H1 (cell line): ENCODE measurements around the gene MACROH2A1. TPM values are rescaled to one million over a fixed set of nuclear protein-coding genes. Genes with fewer than 3 reads are reported as not detected.

Experiments
- CTCF ChIA-PET: fragments of 300-600 bp; sonication (Branson Sonifier 250); formaldehyde crosslinking; loops from one replicate; lab custom pipeline; 2021; ENCODE audit not compliant: partially characterized antibody; lab: Charles Lee
- POLR2A ChIA-PET: fragments of 300-600 bp; sonication (Branson Sonifier 250); formaldehyde crosslinking; loops from one replicate; lab custom pipeline; 2021; ENCODE audit warnings: inconsistent platforms; ENCODE audit not compliant: partially characterized antibody; lab: Charles Lee
- DNase-seq, 2 experiments: peaks; one replicate each; pipeline versions ENCODE4 v3.0.0 to v3.0.0-alpha.2; 2010 to 2022; ENCODE audit warnings: low spot score in 2 of 2, low read depth in 1 of 2, mixed read lengths in 1 of 2
- FAIRE-seq: peaks from 2 replicates; lab custom pipeline; 2011; peaks lifted over from hg19 to GRCh38; lab: Jason Lieb, UNC
- H2AFZ ChIP-seq: 2 replicates; pipeline ENCODE4 v1.8.1; 2012; ENCODE audit warnings: low read length, inconsistent platforms
- H2AK5ac ChIP-seq: 2 replicates; pipeline ENCODE4 v1.6.1; 2013; ENCODE audit warnings: low read depth, low read length
- H2BK120ac ChIP-seq: replicated peaks from 2 replicates; pipeline ENCODE3; 2013; ENCODE audit warnings: low read depth, low read length, inconsistent platforms
- H2BK12ac ChIP-seq: 2 replicates; pipeline ENCODE4 v1.6.1; 2013; ENCODE audit warnings: low read depth, low read length
- H2BK15ac ChIP-seq: 2 replicates; pipeline ENCODE4 v1.6.1; 2013; ENCODE audit warnings: low read length
- H2BK20ac ChIP-seq: 2 replicates; pipeline ENCODE4 v1.6.1; 2013; ENCODE audit warnings: low read length
- H2BK5ac ChIP-seq: 2 replicates; pipeline ENCODE4 v1.6.1; 2013; ENCODE audit warnings: low read depth, low read length
- H3K14ac ChIP-seq: 2 replicates; pipeline ENCODE4 v1.6.1; 2013; ENCODE audit warnings: inconsistent platforms; ENCODE audit not compliant: insufficient read length
- H3K18ac ChIP-seq: 2 replicates; pipeline ENCODE4 v1.6.1; 2013; ENCODE audit warnings: low read length; ENCODE audit errors: extremely low read depth
- H3K23ac ChIP-seq: 2 replicates; pipeline ENCODE4 v1.6.1; 2013; ENCODE audit warnings: inconsistent platforms; ENCODE audit not compliant: insufficient read length
- H3K23me2 ChIP-seq: 2 replicates; pipeline ENCODE4 v1.6.1; 2013; ENCODE audit warnings: low read depth, low read length
- H3K27ac ChIP-seq: 2 replicates; pipeline ENCODE4 v1.6.1; 2011; ENCODE audit warnings: low read depth, low read length, inconsistent platforms
- H3K27me3 ChIP-seq, 4 experiments: replicated peaks in 1 of 4; 1 replicate in 1 of 4; 2 replicates in 3 of 4; pipeline versions ENCODE4 v1.6.1 to v1.8.1; 2011 to 2013; ENCODE audit warnings: low read length in 3 of 4, mild to moderate bottlenecking in 3 of 4, inconsistent platforms in 2 of 4, mixed read lengths in 2 of 4, moderate library complexity in 1 of 4; ENCODE audit not compliant: control insufficient read depth in 3 of 4, insufficient read depth in 3 of 4; ENCODE audit errors: extremely low read depth in 1 of 4
- H3K36me3 ChIP-seq, 4 experiments: 2 replicates each; pipeline versions ENCODE4 v1.6.1 to v1.8.1; 2011 to 2013; ENCODE audit warnings: mild to moderate bottlenecking in 4 of 4, low read length in 3 of 4, moderate library complexity in 2 of 4, control low read depth in 1 of 4, inconsistent platforms in 1 of 4; ENCODE audit not compliant: insufficient read depth in 4 of 4, control insufficient read depth in 2 of 4
- H3K4ac ChIP-seq: replicated peaks from 2 replicates; pipeline ENCODE3; 2013; ENCODE audit warnings: low read length, low read depth, mixed read lengths, inconsistent platforms; ENCODE audit not compliant: insufficient read length
- H3K4me1 ChIP-seq, 4 experiments: replicated peaks in 1 of 4; 1 replicate in 1 of 4; 2 replicates in 3 of 4; pipeline versions ENCODE4 v1.6.1 to v1.8.1; 2011 to 2013; ENCODE audit warnings: low read length in 3 of 4, inconsistent platforms in 2 of 4, mixed read lengths in 1 of 4; ENCODE audit not compliant: insufficient read depth in 4 of 4, control insufficient read depth in 3 of 4
- H3K4me2 ChIP-seq, 2 experiments: 2 replicates each; pipeline versions ENCODE4 v1.6.1 to v1.8.1; 2011 to 2013; ENCODE audit warnings: low read depth in 2 of 2, low read length in 2 of 2, control low read depth in 1 of 2, inconsistent platforms in 1 of 2, mild to moderate bottlenecking in 1 of 2; ENCODE audit not compliant: insufficient read depth in 1 of 2
- H3K4me3 ChIP-seq, 4 experiments: fragments of 200-600, 300-600 bp in 1 of 4; sonication (generic), shearing (Covaris generic), sonication (Bioruptor Twin) in 1 of 4; 2 replicates each; pipeline versions ENCODE4 v1.5.1 to v1.8.1; 2011 to 2016; ENCODE audit warnings: low read length in 4 of 4, low read depth in 3 of 4, control low read depth in 2 of 4, inconsistent platforms in 2 of 4, mild to moderate bottlenecking in 2 of 4, mixed read lengths in 1 of 4, moderate library complexity in 1 of 4; ENCODE audit not compliant: insufficient read depth in 2 of 4; ENCODE audit errors: extremely low read depth in 1 of 4
- H3K56ac ChIP-seq: replicated peaks from 2 replicates; pipeline ENCODE3; 2013; ENCODE audit warnings: low read depth, mild to moderate bottlenecking, mixed read lengths, low read length, inconsistent platforms; ENCODE audit not compliant: insufficient read length
- H3K79me1 ChIP-seq: 2 replicates; pipeline ENCODE4 v1.6.1; 2013; ENCODE audit warnings: low read depth, low read length, control low read depth
- H3K79me2 ChIP-seq, 2 experiments: 2 replicates each; pipeline versions ENCODE4 v1.6.1 to v1.8.1; 2012 to 2013; ENCODE audit warnings: low read length in 2 of 2, mild to moderate bottlenecking in 2 of 2, inconsistent platforms in 1 of 2; ENCODE audit not compliant: insufficient read depth in 2 of 2, control insufficient read depth in 1 of 2
- H3K9ac ChIP-seq, 4 experiments: replicated peaks in 1 of 4; 1 replicate in 1 of 4; 2 replicates in 3 of 4; pipeline versions ENCODE4 v1.6.1 to v1.8.1; 2011 to 2013; ENCODE audit warnings: low read depth in 3 of 4, low read length in 3 of 4, control low read depth in 2 of 4, mild to moderate bottlenecking in 2 of 4, moderate library complexity in 2 of 4, inconsistent platforms in 1 of 4; ENCODE audit errors: extremely low read depth in 1 of 4
- H3K9me3 ChIP-seq, 2 experiments: 2 replicates each; pipeline versions ENCODE4 v1.6.1 to v1.8.1; 2012 to 2013; ENCODE audit warnings: mild to moderate bottlenecking in 2 of 2, moderate library complexity in 2 of 2, control low read depth in 1 of 2, inconsistent platforms in 1 of 2, low read depth in 1 of 2, low read length in 1 of 2, mixed read lengths in 1 of 2; ENCODE audit not compliant: insufficient read depth in 2 of 2
- H4K20me1 ChIP-seq, 2 experiments: replicated peaks in 1 of 2; 2 replicates each; pipeline versions ENCODE3 to v1.8.1; 2011 to 2013; ENCODE audit warnings: inconsistent platforms in 2 of 2, low read length in 2 of 2, mild to moderate bottlenecking in 1 of 2; ENCODE audit not compliant: insufficient read depth in 2 of 2, control insufficient read depth in 1 of 2
- H4K5ac ChIP-seq: 2 replicates; pipeline ENCODE4 v1.6.1; 2013; ENCODE audit warnings: low read length, low read depth, mixed read lengths, inconsistent platforms; ENCODE audit not compliant: insufficient read length
- H4K8ac ChIP-seq: 2 replicates; pipeline ENCODE4 v1.8.0; 2013; ENCODE audit warnings: mild to moderate bottlenecking, moderate library complexity, low read length, inconsistent platforms; ENCODE audit not compliant: insufficient read depth; ENCODE audit errors: extremely low read depth
- H4K91ac ChIP-seq: replicated peaks from 2 replicates; pipeline ENCODE3; 2013; ENCODE audit warnings: low read length, mixed read lengths, inconsistent platforms; ENCODE audit not compliant: insufficient read length
- CREB1 ChIP-seq: IDR thresholded peaks from 2 replicates; pipeline ENCODE4 v1.6.1; 2012; ENCODE audit warnings: inconsistent platforms
- EGR1 ChIP-seq: IDR thresholded peaks from 2 replicates; pipeline ENCODE4 v1.6.1; 2011; ENCODE audit warnings: low read depth, low read length, borderline replicate concordance
- EZH2 ChIP-seq: fragments of 200-600 bp; sonication (generic); IDR thresholded peaks from 2 replicates; pipeline ENCODE4 v1.7.1; 2012; ENCODE audit warnings: low read depth, mild to moderate bottlenecking, moderate library complexity, low read length, inconsistent platforms; ENCODE audit not compliant: severe bottlenecking
- FOSL1 ChIP-seq: IDR thresholded peaks from 2 replicates; pipeline ENCODE4 v1.6.1; 2011; ENCODE audit warnings: mild to moderate bottlenecking, low read depth, low read length, moderate library complexity; ENCODE audit not compliant: insufficient read depth
- NRF1 ChIP-seq: IDR thresholded peaks from 2 replicates; pipeline ENCODE4 v1.6.1; 2011; ENCODE audit warnings: mild to moderate bottlenecking, low read depth, low read length, improper control_type of control experiment
- POU5F1 ChIP-seq: IDR thresholded peaks from 2 replicates; pipeline ENCODE4 v1.6.1; 2011; ENCODE audit warnings: low read depth, mild to moderate bottlenecking, low read length, moderate library complexity
- RXRA ChIP-seq: IDR thresholded peaks from 2 replicates; pipeline ENCODE4 v1.6.1; 2011; ENCODE audit warnings: low read depth, mild to moderate bottlenecking, low read length, moderate library complexity; ENCODE audit not compliant: insufficient read depth
- SIX5 ChIP-seq: IDR thresholded peaks from 2 replicates; pipeline ENCODE4 v1.6.1; 2011; ENCODE audit warnings: mild to moderate bottlenecking, low read depth, low read length
- TBP ChIP-seq: IDR thresholded peaks from 2 replicates; pipeline ENCODE4 v1.6.1; 2011; ENCODE audit warnings: low read depth, low read length, improper control_type of control experiment
- WGBS, 2 experiments: shearing (Covaris generic) in 1 of 2; methylation state at CpG; one replicate each; pipeline versions ENCODE4 v1.1.6 to v1.1.7; 2013 to 2015; ENCODE audit warnings: low lambda C conversion rate in 2 of 2, mixed read lengths in 2 of 2, inconsistent platforms in 1 of 2, low coverage in 1 of 2, missing lambda C conversion rate in 1 of 2; ENCODE audit not compliant: insufficient replicate concordance in 2 of 2, insufficient coverage in 1 of 2, insufficient read length in 1 of 2; ENCODE audit errors: extremely low coverage in 1 of 2, missing lambda C conversion rate in 1 of 2; 5-methylcytosine and 5-hydroxymethylcytosine counted together
- polyA plus RNA-seq, 7 experiments: library from polyadenylated mRNA; depleted of rRNA in 3 of 7; stranded (reverse) in 5 of 7; unstranded in 2 of 7; fragments of >200 nt in 5 of 7; fragments of 200-250 nt in 2 of 7; gene quantifications; 1 replicate in 5 of 7; 2 replicates in 1 of 7; 4 replicates in 1 of 7; pipeline versions ENCODE4 v1.2.1 to v1.2.3, GENCODE V29; 2011 to 2013; ENCODE audit warnings: missing spikeins in 2 of 7, mixed read lengths in 2 of 7
- total RNA-seq: library from RNA; stranded (reverse); fragmentation: NEBNext Ultra II Directional; extraction: Animal tissue kit (Norgen Biotek cat#: 25700); gene quantifications from 2 replicates; pipeline ENCODE4 v1.2.1, GENCODE V29; 2021

The MACROH2A1 gene
- total and polyA plus RNA-seq, 2 of the 8 experiments (the other 6 are each of a cell fraction or from before 2014, with no cell fraction given): 60.0 to 92.3 TPM

- H4K91ac ChIP-seq: no peak overlapping the region
- ChIA-PET CTCF (interaction anchor here (0.9 to 1.5 kb wide), 6 partner anchors 9 to 71 kb away, joined by 3 to 8 read pairs (median 4); no protein-coding TSS in a partner anchor), POLR2A (no interaction called here)
- no peak overlapping the region for H2AFZ ChIP-seq
- no peak overlapping the region for H3K18ac ChIP-seq
- H3K4me1 ChIP-seq: peaks cover 0 to 7% (median 2%) of the 10 kb centered on the region in 4 experiments; a peak in 2 of 7 replicates
- peak overlapping the region; percentile 53; the same call in 1 of the 2 replicates for H2BK12ac ChIP-seq
- no peak overlapping the region for H2BK120ac ChIP-seq
- peaks cover 0 to 6% (median 3%) of the 10 kb centered on the region in 4 experiments; a peak in 4 of 7 replicates for H3K27me3 ChIP-seq
- peaks cover 24% of the 10 kb centered on the region for H3K79me1 ChIP-seq
- H3K23me2 ChIP-seq: no peaks in the 10 kb centered on the region
- no peak overlapping the region for H3K23ac ChIP-seq
- no peak overlapping the region for H2BK15ac ChIP-seq
- FAIRE-seq (no peak), DNase-seq (no peak)
- H3K4me3 ChIP-seq: no peak overlapping the region
- H3K9ac ChIP-seq: no peak overlapping the region
- H4K5ac ChIP-seq: no peak overlapping the region
- H3K4ac ChIP-seq: no peak overlapping the region
- H3K56ac ChIP-seq: no peak overlapping the region
- H3K4me2 ChIP-seq: no peak overlapping the region
- H3K27ac ChIP-seq: no peak overlapping the region
- H3K36me3 ChIP-seq: peaks cover 0 to 12% (median 0%) of the 10 kb centered on the region in 4 experiments; a peak in 2 of 8 replicates
- no peak overlapping the region for H3K14ac ChIP-seq
- H4K20me1 ChIP-seq: peaks cover 23 to 60% of the 10 kb centered on the region in 2 experiments
- no peak overlapping the region for H2AK5ac ChIP-seq
- H4K8ac ChIP-seq: no peak overlapping the region
- H2BK5ac ChIP-seq: no peak overlapping the region
- H2BK20ac ChIP-seq: no peak overlapping the region
- peaks cover 0 to 79% of the 10 kb centered on the region in 2 experiments; a peak in 2 of 4 replicates for H3K79me2 ChIP-seq
- 93% methylated on average over 2 of the region's 2 CpGs; no CpG with 5 or more reads in 1 of the 2 experiments for WGBS, 2 experiments
- H3K9me3 ChIP-seq: no peaks in the 10 kb centered on the region
- TF ChIP-seq EZH2: no peak
- no peak for TF ChIP-seq TBP
- TF ChIP-seq NRF1: no peak
- TF ChIP-seq POU5F1: no peak
- TF ChIP-seq SIX5: no peak
- TF ChIP-seq EGR1: no peak
- no peak for TF ChIP-seq RXRA
- TF ChIP-seq CREB1: no peak
- TF ChIP-seq FOSL1: no peak
These were observed 7.2 kb downstream of the MACROH2A1 start for GRCh38 chr5:135391869-135392255.
